ENCODE results near the gene TACC3. TPM values are rescaled to one million over a fixed set of nuclear protein-coding genes. Genes with fewer than 3 reads are reported as not detected.

The TACC3 gene
- total and polyA plus RNA-seq, 2 of the 8 experiments (the other 6 are each of a cell fraction or from before 2014, with no cell fraction given) = 73.8 to 148 TPM

DNA sequence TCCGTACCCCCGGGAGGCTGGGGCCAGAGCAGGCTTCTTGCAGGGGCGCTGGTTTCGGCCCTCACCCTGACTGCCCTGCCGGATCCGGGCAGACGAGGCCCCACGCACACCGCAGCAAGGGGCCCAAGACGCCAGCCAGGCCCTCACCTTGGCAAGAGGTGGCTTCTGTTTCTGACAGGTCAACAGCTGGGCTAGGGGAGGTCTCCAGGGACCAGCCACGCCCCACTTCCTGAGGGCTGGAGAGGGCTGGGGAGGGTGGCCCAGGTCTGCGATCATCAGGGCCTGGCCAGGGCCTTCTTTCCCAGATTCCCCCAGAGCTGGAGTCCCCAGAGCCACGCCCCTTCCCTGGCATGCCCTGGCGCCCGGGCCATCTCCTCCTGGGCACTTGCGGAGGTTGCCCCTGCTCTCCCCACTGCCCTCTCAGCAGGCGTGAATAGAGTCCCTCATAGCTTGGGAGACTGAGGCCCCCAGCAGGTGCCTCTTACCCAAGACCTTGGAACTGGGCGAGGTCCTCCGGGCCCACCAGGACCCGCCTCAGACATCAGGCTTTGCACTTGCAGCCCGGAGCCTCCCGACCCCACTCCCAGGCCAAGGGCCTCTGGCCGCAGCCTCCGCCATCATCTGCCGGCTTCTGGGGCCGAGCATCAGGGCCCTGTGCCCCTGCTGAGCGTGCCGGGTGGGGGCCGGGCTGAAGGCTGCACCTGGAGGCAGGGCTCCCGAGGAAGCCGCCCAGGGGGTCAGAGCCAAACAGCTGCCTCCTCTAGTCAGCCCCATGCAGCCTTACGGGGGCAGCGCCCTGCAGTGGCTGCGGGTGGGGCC, 65.4 kb downstream of the TACC3 start (continued):
- TF ChIP-seq HDAC6 (IDR thresholded peaks at IDR 0.05; ENCODE audit: low read depth, low read length) (no peak), SP2 (IDR thresholded peaks at IDR 0.05; ENCODE audit: low read length) (no peak), SP1 (IDR thresholded peaks at IDR 0.05; ENCODE audit: low read depth, low read length) (no peak)
